ENCODE data around the gene AMOTL2. TPM values are rescaled to one million over a fixed set of nuclear protein-coding genes. Genes with fewer than 3 reads are reported as not detected.

AMOTL2 gene
- total RNA-seq, 1 experiment from 2014 or later, result 142 TPM

DNA sequence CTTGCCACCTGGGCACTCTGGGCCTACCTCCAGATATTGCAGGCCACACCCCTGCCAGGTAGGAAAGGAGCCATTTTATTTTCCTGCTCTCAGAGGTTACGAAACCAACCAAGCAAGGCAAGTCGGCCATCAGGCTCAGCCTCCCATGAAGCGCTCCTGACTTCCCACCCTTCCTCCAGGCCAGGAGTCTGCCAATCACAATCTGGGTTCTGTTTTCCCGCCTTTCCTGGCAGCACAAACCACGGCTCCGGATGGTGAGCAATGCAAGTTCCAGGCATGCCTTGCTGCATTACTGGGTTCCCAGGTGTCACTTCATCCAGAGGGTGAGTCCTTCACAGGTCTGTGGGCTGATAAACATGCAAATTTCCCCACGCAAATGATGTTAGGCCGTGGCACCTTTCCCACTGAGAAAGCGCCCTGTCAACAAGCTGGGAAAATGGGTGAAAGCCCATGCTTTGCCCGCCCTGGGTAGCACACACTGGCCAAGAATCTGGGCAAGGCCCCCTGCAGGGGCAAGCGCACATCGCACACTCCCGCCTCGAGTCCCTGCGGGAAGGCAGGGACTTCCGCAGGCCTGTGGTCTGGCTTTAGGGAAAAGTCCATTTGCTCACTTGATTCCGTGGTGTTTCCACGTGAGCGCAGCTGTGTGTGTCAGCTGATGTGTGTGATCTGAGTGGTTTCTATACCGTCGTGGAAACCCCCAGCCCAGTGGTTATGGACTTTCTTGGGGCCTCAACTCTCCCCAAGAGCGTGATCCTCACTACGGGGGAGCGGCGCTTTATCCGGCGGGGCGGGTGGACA, 62.0 kb downstream of the AMOTL2 start:
- H3K36me3 ChIP-seq, result no peaks in the 10 kb centered on the region
- H3K4me3 ChIP-seq, result no peak overlapping the region
- H3K27ac ChIP-seq, result no peak overlapping the region
- no peaks in the 10 kb centered on the region for H3K27me3 ChIP-seq (replicated peaks)
- DNase-seq (ENCODE audit: low read depth in 1 of 2, low spot score in 2 of 2), result no peak
- no peaks in the 10 kb centered on the region for H3K9me3 ChIP-seq (replicated peaks)
- peaks cover 90% of the 10 kb centered on the region for H3K4me1 ChIP-seq (replicated peaks)

DNA sequence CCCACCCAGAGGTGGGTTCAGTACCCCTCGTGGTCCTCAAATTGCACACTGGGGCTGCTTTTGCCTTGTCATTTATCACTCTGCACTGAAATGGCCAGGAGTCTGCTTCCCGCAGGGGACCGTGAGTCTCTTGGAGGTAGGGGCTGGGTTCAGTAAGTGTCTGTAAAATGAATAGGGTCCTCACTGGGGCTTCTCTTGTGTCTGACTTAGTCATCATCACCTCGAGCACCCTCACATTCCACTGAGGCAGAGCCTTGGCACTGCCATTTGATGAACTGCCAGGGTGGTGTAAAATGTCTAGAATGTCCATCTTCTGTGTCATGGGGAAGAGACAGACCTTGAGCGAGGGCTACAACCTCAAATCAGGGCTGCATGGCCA, 62.6 kb downstream of the AMOTL2 start:
- no peak for DNase-seq (ENCODE audit: low read depth in 1 of 2, low spot score in 2 of 2)
- H3K4me1 ChIP-seq (replicated peaks), result peaks cover 84% of the 10 kb centered on the region
- H3K36me3 ChIP-seq, result no peaks in the 10 kb centered on the region
- no peaks in the 10 kb centered on the region for H3K9me3 ChIP-seq (replicated peaks)
- no peak overlapping the region for H3K4me3 ChIP-seq
- H3K27ac ChIP-seq, result no peak overlapping the region; the same call in 1 of the 2 replicates
- no peaks in the 10 kb centered on the region for H3K27me3 ChIP-seq (replicated peaks)

DNA sequence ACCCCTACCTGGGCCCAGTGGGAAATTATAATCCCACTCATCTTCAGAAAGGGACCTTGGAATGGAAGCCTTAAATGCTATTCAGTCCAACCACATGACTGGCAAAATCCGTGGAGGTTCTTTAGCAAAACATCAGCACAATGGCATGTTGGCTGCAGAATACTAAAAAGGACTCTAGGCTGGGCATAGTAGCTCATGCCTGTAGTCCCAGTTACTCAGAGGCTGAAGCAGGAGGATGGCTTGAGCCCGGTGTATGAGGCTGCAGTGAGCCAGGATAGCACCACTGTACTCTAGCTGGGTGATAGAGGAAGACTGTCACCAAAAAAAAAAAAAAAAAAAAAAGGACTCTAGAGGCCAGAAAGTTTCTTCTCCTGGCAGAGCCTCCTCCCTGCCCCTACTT, 63.0 kb downstream of the AMOTL2 start:
- Histone ChIP-seq H3K27ac (no peak overlapping the region; the same call in 1 of the 2 replicates), H3K27me3 (replicated peaks) (no peaks in the 10 kb centered on the region)
- DNase-seq (ENCODE audit: low read depth in 1 of 2, low spot score in 2 of 2), result no peak

DNA sequence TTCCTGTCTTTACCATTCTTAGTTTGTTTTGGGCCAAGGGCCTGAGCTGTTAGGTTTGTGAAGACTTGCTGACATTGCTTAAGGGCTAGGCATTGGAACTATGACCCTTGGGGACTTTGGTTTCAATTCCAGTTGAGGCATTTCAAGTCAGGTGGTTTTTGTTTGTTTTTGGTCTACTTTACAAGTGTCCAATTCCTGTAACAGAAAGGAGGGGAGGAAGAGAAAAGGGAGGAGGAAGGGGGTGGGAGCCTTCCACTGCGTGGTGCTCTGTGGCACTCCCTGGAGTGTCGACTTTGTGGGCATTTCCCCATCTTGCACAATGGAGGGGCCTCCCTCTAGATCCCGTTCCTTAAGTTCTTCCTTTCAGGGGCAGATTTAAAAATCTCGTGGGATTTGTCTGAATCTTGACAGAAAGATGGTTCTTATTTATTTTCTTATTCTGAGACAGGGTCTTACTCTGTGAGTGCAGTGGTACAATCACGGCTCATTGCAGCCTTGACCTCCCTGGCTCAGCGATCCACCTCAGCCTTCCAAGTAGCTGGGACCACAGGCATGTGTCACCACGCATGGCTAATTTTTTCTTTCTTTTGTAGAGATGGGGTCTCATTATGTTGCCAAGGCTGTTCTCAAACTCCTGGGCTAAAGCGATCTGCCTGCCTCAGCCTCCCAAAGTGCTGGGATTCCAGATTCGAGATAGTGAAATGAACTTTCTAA, 64.1 kb downstream of the AMOTL2 start:
- no peaks in the 10 kb centered on the region for H3K36me3 ChIP-seq
- H3K27ac ChIP-seq, result peak overlapping the region; percentile 24
- H3K4me1 ChIP-seq (replicated peaks), result peaks cover 69% of the 10 kb centered on the region
- H3K4me3 ChIP-seq, result no peak overlapping the region
- H3K9me3 ChIP-seq (replicated peaks), result no peaks in the 10 kb centered on the region
- no peak for DNase-seq (ENCODE audit: low read depth in 1 of 2, low spot score in 2 of 2)
- H3K27me3 ChIP-seq (replicated peaks), result no peaks in the 10 kb centered on the region

More for the DNA sequence above, 63.0 kb downstream of the AMOTL2 start:
- no peak overlapping the region for H3K4me3 ChIP-seq
- H3K4me1 ChIP-seq (replicated peaks), result peaks cover 80% of the 10 kb centered on the region
- H3K9me3 ChIP-seq (replicated peaks), result no peaks in the 10 kb centered on the region
- no peaks in the 10 kb centered on the region for H3K36me3 ChIP-seq

DNA sequence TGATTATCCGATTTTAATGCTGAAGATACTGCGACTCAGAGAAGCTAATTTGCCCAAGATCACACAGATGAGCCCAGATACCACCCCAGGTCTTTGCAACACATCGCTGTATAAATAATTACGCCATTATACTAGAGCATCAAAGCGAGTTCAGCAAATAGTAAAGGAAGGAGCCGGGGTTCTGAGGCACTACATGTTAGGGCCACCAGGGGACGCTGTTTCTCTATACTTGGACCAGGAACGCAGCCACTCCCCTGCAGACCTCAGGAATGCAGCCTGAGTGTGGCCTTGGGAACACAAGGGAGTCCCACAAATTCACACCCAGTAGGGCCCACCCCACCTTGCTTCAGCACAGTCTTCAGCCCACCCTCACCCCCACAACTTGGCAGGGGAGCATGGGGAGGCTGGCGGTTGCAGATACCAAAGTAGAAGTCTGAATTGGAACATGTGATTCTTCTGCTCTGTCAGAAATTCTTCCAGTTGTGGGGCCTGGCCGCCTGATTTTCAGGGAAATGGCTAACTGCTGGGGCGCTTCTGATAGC, 65.8 kb downstream of the AMOTL2 start:
- Histone ChIP-seq H3K27ac (peak overlapping the region; percentile 68), H3K36me3 (no peaks in the 10 kb centered on the region), H3K27me3 (replicated peaks) (no peaks in the 10 kb centered on the region), H3K9me3 (replicated peaks) (no peaks in the 10 kb centered on the region), H3K4me1 (replicated peaks) (peaks cover 51% of the 10 kb centered on the region), H3K4me3 (no peak overlapping the region)
- DNase-seq (ENCODE audit: low read depth in 1 of 2, low spot score in 2 of 2), result peak; percentile 82 to 84

DNA sequence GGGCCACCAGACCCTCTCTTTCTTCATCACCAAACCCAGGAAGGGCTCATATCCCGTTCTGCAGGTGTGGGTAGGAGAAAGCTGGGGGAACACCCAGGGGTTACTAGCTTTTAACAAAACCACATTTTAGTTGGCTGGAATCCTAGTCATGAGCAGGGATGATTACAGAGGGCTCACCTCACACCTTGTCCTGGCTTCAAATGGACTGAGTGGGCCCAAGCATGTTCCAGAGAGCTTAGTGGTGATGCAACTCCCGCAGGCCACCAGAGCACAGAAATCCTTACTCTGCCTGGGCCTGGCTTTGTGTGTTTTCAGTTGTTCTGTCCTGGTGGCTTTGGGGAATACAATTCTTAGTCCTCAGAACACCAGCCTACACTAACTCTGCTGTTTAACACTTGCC, 66.8 kb downstream of the AMOTL2 start:
- no peaks in the 10 kb centered on the region for H3K27me3 ChIP-seq (replicated peaks)

DNA sequence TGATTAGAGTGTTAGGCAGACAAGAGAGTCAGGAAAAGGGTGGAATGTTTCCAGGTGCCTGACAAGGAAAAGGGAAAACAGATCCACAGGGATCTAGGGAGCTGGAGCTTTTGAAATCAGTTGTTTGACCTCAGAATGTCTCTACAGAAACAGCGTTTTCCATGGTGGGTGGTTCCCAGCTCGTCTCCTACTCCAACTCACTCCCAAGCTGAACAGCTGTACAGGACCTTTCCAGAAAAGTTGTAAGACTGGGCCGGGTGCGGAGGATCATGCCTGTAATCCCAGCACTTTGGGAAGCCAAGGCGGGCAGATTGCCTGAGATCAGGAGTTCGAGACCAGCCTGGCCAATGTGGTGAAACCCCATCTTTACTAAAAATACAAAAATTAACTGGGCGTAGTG, 67.9 kb downstream of the AMOTL2 start:
- H3K27ac ChIP-seq, result no peak overlapping the region
- H3K9me3 ChIP-seq (replicated peaks), result no peaks in the 10 kb centered on the region
- peaks cover 33% of the 10 kb centered on the region for H3K4me1 ChIP-seq (replicated peaks)
- no peak for DNase-seq (ENCODE audit: low read depth in 1 of 2, low spot score in 2 of 2)
- no peaks in the 10 kb centered on the region for H3K36me3 ChIP-seq
- H3K27me3 ChIP-seq (replicated peaks), result no peaks in the 10 kb centered on the region
- no peak overlapping the region for H3K4me3 ChIP-seq

More for the DNA sequence above, 66.8 kb downstream of the AMOTL2 start:
- no peak overlapping the region for H3K27ac ChIP-seq
- DNase-seq (ENCODE audit: low read depth in 1 of 2, low spot score in 2 of 2), result no peak
- peaks cover 44% of the 10 kb centered on the region for H3K4me1 ChIP-seq (replicated peaks)
- H3K9me3 ChIP-seq (replicated peaks), result no peaks in the 10 kb centered on the region
- H3K4me3 ChIP-seq, result no peak overlapping the region
- no peaks in the 10 kb centered on the region for H3K36me3 ChIP-seq

Other genes with a start within 250 kb of the AMOTL2 start
- gene RYK, start 123.6 kb downstream of the AMOTL2 start, total RNA-seq (2014; rRNA removed; shearing (Covaris generic)), result 41.4 and 68.6 TPM in 2 replicates
- 81.9 and 109 TPM in 2 replicates for gene ANAPC13, start 111.5 kb upstream of the AMOTL2 start, total RNA-seq (2014; rRNA removed; shearing (Covaris generic))
- 14.8 and 18.8 TPM in 2 replicates for gene CEP63, start 111.6 kb upstream of the AMOTL2 start, total RNA-seq (2014; rRNA removed; shearing (Covaris generic))